Erythroblast (primary cell): ENCODE results near the gene FAM13A.

Source experiments
- GATA1 ChIP-seq: IDR thresholded peaks from 2 replicates; pipeline ENCODE4 v1.6.1; 2011; ENCODE audit warnings: low read depth, mild to moderate bottlenecking, control low read depth, low read length, moderate library complexity
- POLR2A ChIP-seq: IDR thresholded peaks from 2 replicates; pipeline ENCODE4 v1.6.1; 2011; ENCODE audit warnings: mild to moderate bottlenecking, low read length

GRCh38 chr4:88791274-88791673 lies 265.7 kb downstream of the FAM13A start:
- no peak for TF ChIP-seq POLR2A
- no peak for TF ChIP-seq GATA1
